Trophoblast cell (in vitro differentiated cells and primary cell): ENCODE data around the gene STAT3.

Experiments
- DNase-seq, 2 donors: peaks; one replicate each; pipeline ENCODE4 v3.0.0-alpha.2; 2016
- H2AFZ ChIP-seq: 2 replicates; pipeline ENCODE4 v1.6.1; 2013; ENCODE audit warnings: low read length, moderate library complexity, mild to moderate bottlenecking; ENCODE audit not compliant: insufficient read depth, poor library complexity
- H2AK5ac ChIP-seq: 2 replicates; pipeline ENCODE4 v1.6.1; 2013; ENCODE audit warnings: mild to moderate bottlenecking, low read length
- H2BK120ac ChIP-seq: 2 replicates; pipeline ENCODE4 v1.6.1; 2013; ENCODE audit warnings: low read length, mild to moderate bottlenecking, moderate library complexity; ENCODE audit not compliant: insufficient read depth, poor library complexity
- H2BK12ac ChIP-seq: 2 replicates; pipeline ENCODE4 v1.6.1; 2013; ENCODE audit warnings: mild to moderate bottlenecking, low read length, moderate library complexity
- H2BK5ac ChIP-seq: 2 replicates; pipeline ENCODE4 v1.6.1; 2013; ENCODE audit warnings: low read length, low read depth, moderate library complexity, mild to moderate bottlenecking; ENCODE audit not compliant: poor library complexity
- H3K14ac ChIP-seq: 2 replicates; pipeline ENCODE4 v1.6.1; 2013; ENCODE audit warnings: mild to moderate bottlenecking, low read length
- H3K18ac ChIP-seq: 2 replicates; pipeline ENCODE4 v1.6.1; 2013; ENCODE audit warnings: mild to moderate bottlenecking, low read length
- H3K23ac ChIP-seq: 2 replicates; pipeline ENCODE4 v1.6.1; 2013; ENCODE audit warnings: low read length
- H3K27ac ChIP-seq: 2 replicates; pipeline ENCODE4 v1.5.1; 2013; ENCODE audit warnings: low read depth, mild to moderate bottlenecking, inconsistent platforms, low read length, moderate library complexity
- H3K27me3 ChIP-seq: 2 replicates; pipeline ENCODE4 v1.6.1; 2013; ENCODE audit warnings: inconsistent platforms, mild to moderate bottlenecking, low read length, moderate library complexity; ENCODE audit not compliant: insufficient read depth
- H3K36me3 ChIP-seq, 2 experiments: 1 replicate in 1 of 2; 2 replicates in 1 of 2; pipeline ENCODE4 v1.6.1; 2013; ENCODE audit warnings: low read length in 2 of 2, mild to moderate bottlenecking in 2 of 2, moderate library complexity in 1 of 2; ENCODE audit not compliant: insufficient read depth in 2 of 2, control insufficient read depth in 1 of 2
- H3K4ac ChIP-seq: 2 replicates; pipeline ENCODE4 v1.6.1; 2013; ENCODE audit warnings: low read depth, mild to moderate bottlenecking, low read length, moderate library complexity
- H3K4me1 ChIP-seq, 2 experiments: 1 replicate in 1 of 2; 2 replicates in 1 of 2; pipeline ENCODE4 v1.6.1; 2013; ENCODE audit warnings: low read length in 2 of 2, mild to moderate bottlenecking in 2 of 2, moderate library complexity in 1 of 2; ENCODE audit not compliant: insufficient read depth in 2 of 2, control insufficient read depth in 1 of 2
- H3K4me2 ChIP-seq: 2 replicates; pipeline ENCODE4 v1.6.1; 2013; ENCODE audit warnings: inconsistent platforms, mild to moderate bottlenecking, low read length, moderate library complexity
- H3K4me3 ChIP-seq: 2 replicates; pipeline ENCODE4 v1.5.1; 2013; ENCODE audit warnings: mild to moderate bottlenecking, low read depth, low read length, inconsistent platforms
- H3K79me1 ChIP-seq: one replicate; pipeline ENCODE4 v1.6.1; 2013; ENCODE audit warnings: low read length
- H3K79me2 ChIP-seq: 2 replicates; pipeline ENCODE4 v1.6.1; 2013; ENCODE audit warnings: low read length, mild to moderate bottlenecking; ENCODE audit not compliant: control insufficient read depth, insufficient read depth, poor library complexity
- H3K9ac ChIP-seq: 2 replicates; pipeline ENCODE4 v1.6.1; 2013; ENCODE audit warnings: mild to moderate bottlenecking, low read length
- H3K9me3 ChIP-seq: 2 replicates; pipeline ENCODE4 v1.6.1; 2013; ENCODE audit warnings: low read depth, mild to moderate bottlenecking, control low read depth, inconsistent platforms, low read length; ENCODE audit not compliant: insufficient read depth
- H4K12ac ChIP-seq: 2 replicates; pipeline ENCODE4 v1.6.1; 2013; ENCODE audit warnings: low read depth, mild to moderate bottlenecking, low read length, moderate library complexity
- H4K8ac ChIP-seq: 2 replicates; pipeline ENCODE4 v1.6.1; 2013; ENCODE audit warnings: low read depth, mild to moderate bottlenecking, low read length, moderate library complexity
- H4K91ac ChIP-seq: one replicate; pipeline ENCODE4 v1.6.1; 2013; ENCODE audit warnings: low read depth, mild to moderate bottlenecking, low read length, moderate library complexity
- WGBS: extraction: QIAGEN DNeasy Blood & Tissue Kit; methylation state at CpG from one replicate; pipeline ENCODE4 v1.1.7; 2013; ENCODE audit warnings: missing lambda C conversion rate; ENCODE audit not compliant: insufficient read length, insufficient coverage; ENCODE audit errors: extremely low coverage; 5-methylcytosine and 5-hydroxymethylcytosine counted together

Gene STAT3

DNA sequence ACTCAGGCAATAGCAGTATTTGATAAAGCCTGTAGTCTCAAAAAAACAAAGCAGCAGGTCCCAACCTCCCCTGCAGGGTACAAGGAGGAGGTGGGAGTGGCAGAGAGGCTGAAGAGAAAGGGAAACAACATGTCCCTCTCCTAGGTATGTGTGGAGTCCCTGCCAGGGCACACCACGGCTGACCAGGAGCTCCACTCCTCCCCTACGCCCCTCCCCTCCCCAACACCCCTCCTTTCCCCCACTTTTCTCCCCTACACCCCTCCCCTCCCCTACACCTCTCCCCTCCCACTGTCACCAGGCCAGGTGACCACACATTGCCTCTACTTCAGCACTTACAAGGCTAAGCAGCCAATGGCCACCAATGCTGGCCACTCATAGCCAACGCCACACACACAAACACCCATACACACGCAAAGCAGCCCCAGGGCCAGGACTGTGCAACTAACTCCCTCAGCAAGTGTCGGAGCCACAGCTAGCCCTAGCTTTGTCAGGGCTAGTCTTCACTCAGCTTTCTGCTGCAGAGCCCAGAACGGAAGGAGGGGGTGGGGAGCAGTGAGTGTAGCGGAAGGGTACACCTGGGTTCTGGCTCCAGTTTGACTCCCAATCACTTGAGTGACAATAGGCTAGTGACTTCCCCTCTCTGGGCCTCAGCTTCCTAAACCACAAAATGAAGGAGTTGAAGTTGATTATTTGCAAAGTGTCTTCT is 26.6 kb upstream of the STAT3 start:
- no peaks in the 10 kb centered on the region for H3K9me3 ChIP-seq
- H4K91ac ChIP-seq, result no peak overlapping the region
- H3K79me2 ChIP-seq, result peaks cover 2% of the 10 kb centered on the region
- 100% methylated on average over 1 of the region's 7 CpGs for whole genome bisulfite sequencing
- no peaks in the 10 kb centered on the region for H3K27me3 ChIP-seq
- DNase-seq, result no peak
- H4K8ac ChIP-seq, result no peak overlapping the region
- H3K4me2 ChIP-seq, result no peak overlapping the region
- H3K14ac ChIP-seq, result no peak overlapping the region
- peak overlapping the region; percentile 70 for H2AFZ ChIP-seq
- H2BK5ac ChIP-seq, result no peak overlapping the region
- H3K4ac ChIP-seq, result no peak overlapping the region
- peak overlapping the region; percentile 74 for H2AK5ac ChIP-seq
- H3K4me1 ChIP-seq, result peaks cover 1 to 5% of the 10 kb centered on the region in 2 experiments
- H3K23ac ChIP-seq, result no peak overlapping the region
- no peak overlapping the region for H2BK12ac ChIP-seq
- H3K4me3 ChIP-seq, result peak overlapping the region; percentile 7
- no peaks in the 10 kb centered on the region for H3K79me1 ChIP-seq
- peak overlapping the region; percentile 47 for H3K18ac ChIP-seq
- no peak overlapping the region for H3K27ac ChIP-seq
- H3K36me3 ChIP-seq, result peaks cover 5 to 6% of the 10 kb centered on the region in 2 experiments
- no peak overlapping the region for H2BK120ac ChIP-seq
- H4K12ac ChIP-seq, result no peak overlapping the region
- H3K9ac ChIP-seq, result no peak overlapping the region

GRCh38 chr17:42413464-42414040 is 25.3 kb upstream of the STAT3 start:
- H3K79me2 ChIP-seq, result peaks cover 2% of the 10 kb centered on the region
- H2BK5ac ChIP-seq, result no peak overlapping the region
- H4K12ac ChIP-seq, result no peak overlapping the region
- H3K9me3 ChIP-seq, result no peaks in the 10 kb centered on the region
- H3K79me1 ChIP-seq, result no peaks in the 10 kb centered on the region
- WGBS, result no CpG with 5 or more reads among the region's 3 CpGs
- no peak overlapping the region for H2AFZ ChIP-seq
- no peak overlapping the region for H3K9ac ChIP-seq
- H4K91ac ChIP-seq, result no peak overlapping the region
- no peak overlapping the region for H4K8ac ChIP-seq
- no peak overlapping the region for H3K4me3 ChIP-seq
- H3K36me3 ChIP-seq, result peaks cover 5 to 6% of the 10 kb centered on the region in 2 experiments
- no peak overlapping the region for H3K4ac ChIP-seq
- no peak for DNase-seq
- H3K18ac ChIP-seq, result no peak overlapping the region
- no peak overlapping the region for H3K23ac ChIP-seq
- H3K27me3 ChIP-seq, result no peaks in the 10 kb centered on the region
- H2BK12ac ChIP-seq, result no peak overlapping the region
- H3K4me2 ChIP-seq, result no peak overlapping the region
- H2AK5ac ChIP-seq, result no peak overlapping the region
- peaks cover 5 to 12% of the 10 kb centered on the region in 2 experiments for H3K4me1 ChIP-seq
- no peak overlapping the region for H3K27ac ChIP-seq
- H2BK120ac ChIP-seq, result no peak overlapping the region
- no peak overlapping the region for H3K14ac ChIP-seq

- Histone ChIP-seq H3K27me3 (no peaks in the 10 kb centered on the region), H3K4me1 (peaks cover 5 to 12% of the 10 kb centered on the region in 2 experiments), H3K14ac (no peak overlapping the region), H3K79me1 (no peaks in the 10 kb centered on the region), H3K18ac (no peak overlapping the region), H3K4me3 (no peak overlapping the region), H2BK120ac (no peak overlapping the region), H2AFZ (no peak overlapping the region), H3K9ac (no peak overlapping the region), H4K8ac (no peak overlapping the region), H3K9me3 (no peaks in the 10 kb centered on the region), H4K12ac (no peak overlapping the region), H2BK5ac (no peak overlapping the region), H3K27ac (no peak overlapping the region), H2BK12ac (no peak overlapping the region), H3K4me2 (no peak overlapping the region), H3K36me3 (peaks cover 5 to 6% of the 10 kb centered on the region in 2 experiments), H3K79me2 (peaks cover 2% of the 10 kb centered on the region), H3K4ac (no peak overlapping the region), H4K91ac (no peak overlapping the region), H3K23ac (no peak overlapping the region), H2AK5ac (no peak overlapping the region)
- DNase-seq, result no peak
- WGBS, result no CpG with 5 or more reads among the region's 11 CpGs
Observed at GRCh38 chr17:42411905-42412679, 23.9 kb upstream of the STAT3 start.

DNA sequence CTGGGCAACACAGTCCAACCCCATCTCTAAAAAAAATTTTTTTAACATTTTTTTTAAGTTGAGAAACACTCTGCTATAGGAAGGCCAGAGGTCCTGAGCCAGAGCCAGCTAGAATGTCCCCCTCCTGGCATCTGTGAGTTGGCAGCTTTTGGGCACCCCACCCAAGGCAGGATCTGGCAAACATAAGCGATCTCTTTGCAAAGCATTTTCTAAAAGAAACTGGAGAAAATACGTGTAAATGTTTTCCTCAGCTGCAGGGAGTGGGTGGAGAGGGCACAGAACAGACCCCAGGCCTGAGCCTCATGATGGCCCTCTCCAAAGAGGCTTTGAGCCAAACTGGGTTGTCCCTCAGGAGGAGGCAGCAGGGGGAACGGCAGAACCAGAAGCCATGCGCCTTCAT is 23.1 kb upstream of the STAT3 start:
- Histone ChIP-seq H2BK120ac (no peak overlapping the region), H3K4me1 (peaks cover 5 to 12% of the 10 kb centered on the region in 2 experiments), H3K9ac (no peak overlapping the region), H3K4ac (no peak overlapping the region), H3K14ac (no peak overlapping the region), H3K18ac (no peak overlapping the region), H3K27ac (no peak overlapping the region), H2AK5ac (no peak overlapping the region), H3K4me2 (no peak overlapping the region), H4K91ac (no peak overlapping the region), H2BK5ac (no peak overlapping the region), H3K9me3 (no peaks in the 10 kb centered on the region), H3K23ac (no peak overlapping the region), H2AFZ (no peak overlapping the region), H4K8ac (no peak overlapping the region), H3K4me3 (no peak overlapping the region), H4K12ac (no peak overlapping the region), H2BK12ac (no peak overlapping the region), H3K36me3 (peaks cover 5 to 6% of the 10 kb centered on the region in 2 experiments), H3K27me3 (no peaks in the 10 kb centered on the region), H3K79me1 (no peaks in the 10 kb centered on the region), H3K79me2 (peaks cover 2% of the 10 kb centered on the region)
- WGBS, result no CpG with 5 or more reads among the region's 4 CpGs
- DNase-seq, result no peak
